ENCODE measurements around the gene TWF1. TPM values are rescaled to one million over a fixed set of nuclear protein-coding genes. Genes with fewer than 3 reads are reported as not detected.

TWF1 gene
- total and polyA plus RNA-seq, 2 experiments from 2014 or later: 31.3 to 52.1 TPM

GRCh38 chr12:43812057-43812456, 5.9 kb upstream of the TWF1 start (continued):
- TF ChIP-seq ZNF462 (CRISPR knock-in tag; IDR thresholded peaks at IDR 0.05): no peak
- TF ChIP-seq STAT1 (IDR thresholded peaks at IDR 0.05; ENCODE audit: unreplicated experiment): no peak

GRCh38 chr12:43807386-43807785, 1.3 kb upstream of the TWF1 start:
- Histone ChIP-seq H3K36me3 (ENCODE audit: insufficient read depth) (no peaks in the 10 kb centered on the region; the same call in 1 of the 2 replicates), H3K27me3 (ENCODE audit: insufficient read depth) (no peaks in the 10 kb centered on the region), H2AFZ (no peak overlapping the region), H3K4me1 (ENCODE audit: insufficient read depth) (peaks cover 5% of the 10 kb centered on the region; the same call in 1 of the 2 replicates), H4K20me1 (replicated peaks; ENCODE audit: insufficient read depth) (no peaks in the 10 kb centered on the region), H3K79me2 (replicated peaks; ENCODE audit: insufficient read depth) (peaks cover 28% of the 10 kb centered on the region), H3K9me2 (ENCODE audit: insufficient read depth) (no peaks in the 10 kb centered on the region), H3F3A (replicated peaks; ENCODE audit: low read depth) (no peaks in the 10 kb centered on the region; the same call in 1 of the 2 replicates), H3K27ac (ENCODE audit: low read depth) (no peak overlapping the region), H3K4me3 (no peak overlapping the region), H3K4me2 (no peak overlapping the region)
- Mint-ChIP-seq H3K4me1 (peaks cover 9% of the 10 kb centered on the region; the same call in 2 of the 3 replicates), H3K4me3 (peak overlapping the region; percentile 99), H3K36me3 (ENCODE audit: low read depth) (peaks cover 4% of the 10 kb centered on the region), H3K27ac (no peak overlapping the region), H3K27me3 (ENCODE audit: insufficient read depth, low read depth, poor library complexity) (peaks cover 4% of the 10 kb centered on the region), H3K9me3 (no peaks in the 10 kb centered on the region; the same call in 2 of the 3 replicates)
- no peak for ATAC-seq
- no peak for TF ChIP-seq ZNF114 (CRISPR knock-in tag; IDR thresholded peaks at IDR 0.05)
- TF ChIP-seq POLR2AphosphoS5 (IDR thresholded peaks at IDR 0.05; ENCODE audit: low read depth): no peak
- no peak for TF ChIP-seq STAT1 (IDR thresholded peaks at IDR 0.05; ENCODE audit: unreplicated experiment)
- TF ChIP-seq JUNB (IDR thresholded peaks at IDR 0.05; ENCODE audit: unreplicated experiment): no peak
- no peak for TF ChIP-seq ZNF462 (CRISPR knock-in tag; IDR thresholded peaks at IDR 0.05)
- DNase-seq (ENCODE audit: low spot score): no peak
